ENCODE measurements around the gene UBE2L5.

Gene UBE2L5

DNA sequence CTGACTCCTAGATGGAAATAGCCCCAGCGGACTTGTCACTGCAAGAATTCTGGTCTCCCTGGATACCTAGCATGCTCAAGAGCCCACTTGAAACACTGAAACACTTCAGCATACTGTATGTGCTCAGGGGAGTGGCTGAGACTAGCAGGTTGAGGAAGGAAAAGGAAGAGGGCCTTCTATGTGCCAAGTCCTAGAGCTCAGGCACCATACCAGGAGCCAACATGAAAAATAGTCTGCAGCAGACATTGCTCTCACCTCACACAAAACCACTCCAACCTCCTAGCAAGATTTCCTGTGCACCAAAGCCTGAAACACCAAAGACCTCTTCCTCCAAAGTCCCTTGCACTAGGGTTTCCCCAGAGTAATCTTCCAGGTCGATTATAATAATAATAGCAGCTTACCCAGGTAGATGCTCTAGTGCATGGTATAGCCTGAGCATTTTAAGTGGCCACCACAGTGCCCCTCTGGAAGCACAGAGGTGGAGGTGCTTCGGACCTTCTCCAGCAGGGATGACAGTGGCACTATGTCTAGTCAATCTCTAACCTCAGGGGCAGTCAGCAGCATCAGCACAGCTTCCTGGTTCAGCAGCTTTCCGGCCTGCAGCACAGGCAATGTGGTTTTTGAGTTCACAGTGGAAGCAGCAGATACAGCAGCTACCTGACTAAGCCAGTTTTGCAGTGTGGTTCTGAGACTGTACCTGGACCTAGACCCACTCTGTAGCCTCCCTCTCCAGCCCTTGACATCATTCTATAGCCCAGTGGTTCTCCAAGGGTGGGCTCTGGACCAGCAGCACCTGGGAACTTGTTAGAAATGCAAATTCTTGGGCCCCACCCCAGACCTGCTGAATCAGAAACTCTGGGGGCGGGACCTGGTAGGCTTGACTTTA, 45.6 kb upstream of the UBE2L5 start:
- Histone ChIP-seq H3K4me2 (ENCODE audit: insufficient read depth, low read length, poor library complexity, severe bottlenecking) (no peak overlapping the region), H3K9ac (ENCODE audit: low read depth, low read length, poor library complexity) (peak overlapping the region; percentile 27), H2AFZ (ENCODE audit: low read length) (no peak overlapping the region), H3K4me1 (ENCODE audit: control insufficient read depth in 2 of 2, insufficient read depth in 1 of 2, low read depth in 1 of 2, low read length in 2 of 2) (peaks cover 0 to 5% of the 10 kb centered on the region in 2 donors), H3K36me3 (replicated peaks in 1 of 2; ENCODE audit: control insufficient read depth in 2 of 2, insufficient read depth in 2 of 2, low read length in 2 of 2) (no peaks in the 10 kb centered on the region), H3K18ac (ENCODE audit: low read length) (no peak overlapping the region), H2BK120ac (ENCODE audit: low read depth, low read length) (no peak overlapping the region), H3K9me3 (replicated peaks in 1 of 2; ENCODE audit: control insufficient read depth in 2 of 2, insufficient read depth in 1 of 2, low read depth in 1 of 2, low read length in 2 of 2) (no peaks in the 10 kb centered on the region), H2BK15ac (ENCODE audit: low read length) (peak overlapping the region; percentile 23), H3K14ac (ENCODE audit: low read length) (no peak overlapping the region), H3K4ac (ENCODE audit: low read length) (no peak overlapping the region), H3K23ac (ENCODE audit: low read depth, low read length, poor library complexity) (no peak overlapping the region), H3K79me1 (ENCODE audit: low read depth, low read length) (no peaks in the 10 kb centered on the region), H2BK12ac (ENCODE audit: low read length) (no peak overlapping the region), H3K27me3 (ENCODE audit: control insufficient read depth in 3 of 3, insufficient read depth in 3 of 3, low read depth in 1 of 3, low read length in 3 of 3) (peaks cover 0 to 12% (median 0%) of the 10 kb centered on the region in 3 experiments), H3K27ac (replicated peaks; ENCODE audit: low read length) (no peak overlapping the region), H4K91ac (ENCODE audit: low read depth, low read length, poor library complexity) (no peak overlapping the region), H3K4me3 (ENCODE audit: low read length in 2 of 2) (no peak overlapping the region), H2AK5ac (ENCODE audit: low read depth, low read length) (no peak overlapping the region), H4K8ac (ENCODE audit: low read depth, low read length) (no peak overlapping the region), H2BK5ac (ENCODE audit: low read length) (no peak overlapping the region)
- DNase-seq (ENCODE audit: low spot score) = no peak
- no CpG with 5 or more reads among the region's 5 CpGs for WGBS, 2 donors (ENCODE audit: extremely low coverage in 2 of 2, insufficient read length in 2 of 2, insufficient replicate concordance in 1 of 2)

DNA sequence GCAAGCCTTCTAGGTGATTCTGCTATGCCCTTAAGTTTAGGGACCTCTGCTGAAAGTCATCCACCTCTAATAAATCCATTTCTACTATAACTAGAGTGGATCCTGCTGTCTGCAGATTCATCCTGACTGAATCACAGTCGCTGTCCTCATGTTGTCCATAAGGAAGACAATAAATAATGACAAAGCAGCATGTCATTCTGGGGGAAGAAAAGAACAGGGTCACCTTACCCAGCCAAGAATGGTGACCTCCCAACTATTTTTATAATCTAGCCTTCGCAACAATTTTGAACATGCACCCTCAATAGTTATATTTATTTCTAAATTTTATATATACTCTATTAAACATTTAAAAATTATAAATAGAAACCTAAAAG, 45.0 kb upstream of the UBE2L5 start:
- no peak overlapping the region for H3K27ac ChIP-seq (replicated peaks; ENCODE audit: low read length)
- no peak overlapping the region for H2BK15ac ChIP-seq (ENCODE audit: low read length)
- H3K4ac ChIP-seq (ENCODE audit: low read length) = no peak overlapping the region
- H2AFZ ChIP-seq (ENCODE audit: low read length) = no peak overlapping the region
- no peaks in the 10 kb centered on the region for H3K79me1 ChIP-seq (ENCODE audit: low read depth, low read length)
- no peak overlapping the region for H2BK12ac ChIP-seq (ENCODE audit: low read length)
- H3K27me3 ChIP-seq (ENCODE audit: control insufficient read depth in 3 of 3, insufficient read depth in 3 of 3, low read depth in 1 of 3, low read length in 3 of 3) = peaks cover 0 to 9% (median 0%) of the 10 kb centered on the region in 3 experiments
- no peak overlapping the region for H2BK5ac ChIP-seq (ENCODE audit: low read length)
- no peak overlapping the region for H2BK120ac ChIP-seq (ENCODE audit: low read depth, low read length)
- no peak overlapping the region for H3K14ac ChIP-seq (ENCODE audit: low read length)
- H3K23ac ChIP-seq (ENCODE audit: low read depth, low read length, poor library complexity) = no peak overlapping the region
- H3K9me3 ChIP-seq (replicated peaks in 1 of 2; ENCODE audit: control insufficient read depth in 2 of 2, insufficient read depth in 1 of 2, low read depth in 1 of 2, low read length in 2 of 2) = no peaks in the 10 kb centered on the region
- no peaks in the 10 kb centered on the region for H3K36me3 ChIP-seq (replicated peaks in 1 of 2; ENCODE audit: control insufficient read depth in 2 of 2, insufficient read depth in 2 of 2, low read length in 2 of 2)
- H3K9ac ChIP-seq (ENCODE audit: low read depth, low read length, poor library complexity) = no peak overlapping the region
- H4K91ac ChIP-seq (ENCODE audit: low read depth, low read length, poor library complexity) = no peak overlapping the region
- no CpG with 5 or more reads among the region's 2 CpGs for WGBS, 2 donors (ENCODE audit: extremely low coverage in 2 of 2, insufficient read length in 2 of 2, insufficient replicate concordance in 1 of 2)
- no peak overlapping the region for H3K4me3 ChIP-seq (ENCODE audit: low read length in 2 of 2)
- no peak overlapping the region for H4K8ac ChIP-seq (ENCODE audit: low read depth, low read length)
- DNase-seq (ENCODE audit: low spot score) = no peak
- H2AK5ac ChIP-seq (ENCODE audit: low read depth, low read length) = no peak overlapping the region
- H3K4me2 ChIP-seq (ENCODE audit: insufficient read depth, low read length, poor library complexity, severe bottlenecking) = no peak overlapping the region
- no peak overlapping the region for H3K18ac ChIP-seq (ENCODE audit: low read length)
- peaks cover 0 to 5% of the 10 kb centered on the region in 2 donors for H3K4me1 ChIP-seq (ENCODE audit: control insufficient read depth in 2 of 2, insufficient read depth in 1 of 2, low read depth in 1 of 2, low read length in 2 of 2)

DNA sequence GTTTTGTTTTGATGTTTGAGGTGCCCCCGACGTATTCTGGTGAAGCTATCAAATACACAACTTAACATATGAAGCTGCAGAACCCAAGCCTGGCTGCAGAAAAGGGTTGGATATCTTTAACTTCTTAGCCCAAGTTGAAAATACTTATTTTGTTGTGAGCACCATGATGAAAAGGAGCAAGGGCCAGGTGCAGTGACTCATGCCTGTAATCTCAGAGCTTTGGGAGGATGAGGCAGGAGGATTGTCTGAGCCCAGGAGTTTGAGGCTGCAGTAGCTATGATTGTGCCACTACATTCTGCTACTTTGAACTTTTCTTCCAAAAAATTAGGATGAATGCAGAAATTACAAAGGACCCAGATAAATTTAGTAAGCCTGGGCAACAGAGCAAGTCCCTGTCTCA, 44.1 kb upstream of the UBE2L5 start:
- H3K4me3 ChIP-seq (ENCODE audit: low read length in 2 of 2) = no peak overlapping the region
- no peak overlapping the region for H2BK120ac ChIP-seq (ENCODE audit: low read depth, low read length)

DNA sequence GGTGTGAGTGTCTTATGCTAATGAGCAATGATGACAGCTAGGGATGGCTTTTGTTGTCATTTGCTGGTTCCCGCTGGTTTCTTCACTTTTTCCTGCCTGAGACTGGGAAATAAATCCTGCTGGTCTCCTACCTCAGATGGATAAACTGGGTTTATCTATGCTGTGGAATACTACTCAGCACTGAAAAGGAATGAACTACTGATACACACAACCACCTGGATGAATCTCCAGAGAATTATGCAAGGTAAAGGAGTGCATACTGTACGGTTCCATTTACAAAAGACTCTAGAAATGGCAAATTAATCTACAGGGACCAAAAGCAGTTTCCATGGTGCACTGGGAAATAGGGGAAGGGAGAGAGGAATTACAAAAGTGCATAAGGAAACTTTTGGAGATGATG, 41.2 kb upstream of the UBE2L5 start:
- Histone ChIP-seq H2AK5ac (ENCODE audit: low read depth, low read length) (no peak overlapping the region), H3K9me3 (replicated peaks in 1 of 2; ENCODE audit: control insufficient read depth in 2 of 2, insufficient read depth in 1 of 2, low read depth in 1 of 2, low read length in 2 of 2) (no peaks in the 10 kb centered on the region), H3K27me3 (ENCODE audit: control insufficient read depth in 3 of 3, insufficient read depth in 3 of 3, low read depth in 1 of 3, low read length in 3 of 3) (peaks cover 0 to 6% (median 0%) of the 10 kb centered on the region in 3 experiments), H3K79me1 (ENCODE audit: low read depth, low read length) (no peaks in the 10 kb centered on the region), H3K4me2 (ENCODE audit: insufficient read depth, low read length, poor library complexity, severe bottlenecking) (no peak overlapping the region), H2AFZ (ENCODE audit: low read length) (no peak overlapping the region), H3K27ac (replicated peaks; ENCODE audit: low read length) (no peak overlapping the region), H3K18ac (ENCODE audit: low read length) (no peak overlapping the region), H3K14ac (ENCODE audit: low read length) (no peak overlapping the region), H3K9ac (ENCODE audit: low read depth, low read length, poor library complexity) (no peak overlapping the region), H3K36me3 (replicated peaks in 1 of 2; ENCODE audit: control insufficient read depth in 2 of 2, insufficient read depth in 2 of 2, low read length in 2 of 2) (no peaks in the 10 kb centered on the region), H2BK120ac (ENCODE audit: low read depth, low read length) (no peak overlapping the region), H4K91ac (ENCODE audit: low read depth, low read length, poor library complexity) (no peak overlapping the region), H3K4ac (ENCODE audit: low read length) (no peak overlapping the region), H3K23ac (ENCODE audit: low read depth, low read length, poor library complexity) (no peak overlapping the region), H2BK15ac (ENCODE audit: low read length) (no peak overlapping the region), H4K8ac (ENCODE audit: low read depth, low read length) (no peak overlapping the region), H2BK12ac (ENCODE audit: low read length) (no peak overlapping the region), H3K4me3 (ENCODE audit: low read length in 2 of 2) (no peak overlapping the region), H3K4me1 (ENCODE audit: control insufficient read depth in 2 of 2, insufficient read depth in 1 of 2, low read depth in 1 of 2, low read length in 2 of 2) (peaks cover 0 to 2% of the 10 kb centered on the region in 2 donors), H2BK5ac (ENCODE audit: low read length) (no peak overlapping the region)
- WGBS, 2 donors (ENCODE audit: extremely low coverage in 2 of 2, insufficient read length in 2 of 2, insufficient replicate concordance in 1 of 2) = no CpG with 5 or more reads among the region's 2 CpGs
- DNase-seq (ENCODE audit: low spot score) = no peak

More for the DNA sequence above, 44.1 kb upstream of the UBE2L5 start:
- H3K27me3 ChIP-seq (ENCODE audit: control insufficient read depth in 3 of 3, insufficient read depth in 3 of 3, low read depth in 1 of 3, low read length in 3 of 3) = peaks cover 0 to 6% (median 0%) of the 10 kb centered on the region in 3 experiments
- H3K27ac ChIP-seq (replicated peaks; ENCODE audit: low read length) = no peak overlapping the region
- H3K4ac ChIP-seq (ENCODE audit: low read length) = no peak overlapping the region
- no CpG with 5 or more reads among the region's 2 CpGs for WGBS, 2 donors (ENCODE audit: extremely low coverage in 2 of 2, insufficient read length in 2 of 2, insufficient replicate concordance in 1 of 2)
- H3K4me2 ChIP-seq (ENCODE audit: insufficient read depth, low read length, poor library complexity, severe bottlenecking) = no peak overlapping the region
- no peaks in the 10 kb centered on the region for H3K79me1 ChIP-seq (ENCODE audit: low read depth, low read length)
- no peak overlapping the region for H3K18ac ChIP-seq (ENCODE audit: low read length)
- H3K14ac ChIP-seq (ENCODE audit: low read length) = no peak overlapping the region
- no peak overlapping the region for H2BK15ac ChIP-seq (ENCODE audit: low read length)
- H4K8ac ChIP-seq (ENCODE audit: low read depth, low read length) = no peak overlapping the region
- H3K23ac ChIP-seq (ENCODE audit: low read depth, low read length, poor library complexity) = no peak overlapping the region
- no peaks in the 10 kb centered on the region for H3K9me3 ChIP-seq (replicated peaks in 1 of 2; ENCODE audit: control insufficient read depth in 2 of 2, insufficient read depth in 1 of 2, low read depth in 1 of 2, low read length in 2 of 2)
- no peak overlapping the region for H2BK5ac ChIP-seq (ENCODE audit: low read length)
- no peak overlapping the region for H3K9ac ChIP-seq (ENCODE audit: low read depth, low read length, poor library complexity)
- no peaks in the 10 kb centered on the region for H3K36me3 ChIP-seq (replicated peaks in 1 of 2; ENCODE audit: control insufficient read depth in 2 of 2, insufficient read depth in 2 of 2, low read length in 2 of 2)
- DNase-seq (ENCODE audit: low spot score) = no peak
- no peak overlapping the region for H2BK12ac ChIP-seq (ENCODE audit: low read length)
- no peak overlapping the region for H2AK5ac ChIP-seq (ENCODE audit: low read depth, low read length)
- peaks cover 0 to 5% of the 10 kb centered on the region in 2 donors for H3K4me1 ChIP-seq (ENCODE audit: control insufficient read depth in 2 of 2, insufficient read depth in 1 of 2, low read depth in 1 of 2, low read length in 2 of 2)
- H4K91ac ChIP-seq (ENCODE audit: low read depth, low read length, poor library complexity) = no peak overlapping the region
- no peak overlapping the region for H2AFZ ChIP-seq (ENCODE audit: low read length)

Data from neuronal stem cell (in vitro differentiated cells).